Measurements from ENCODE around the gene SEPTIN5. TPM values are rescaled to one million over a fixed set of nuclear protein-coding genes. Genes with fewer than 3 reads are reported as not detected.
A peak's percentile ranks its signal among the peaks of the same experiment; 100 is the strongest.

The SEPTIN5 gene
- total RNA-seq, 2 donors from 2014 or later = 1.8 to 1.9 TPM

DNA sequence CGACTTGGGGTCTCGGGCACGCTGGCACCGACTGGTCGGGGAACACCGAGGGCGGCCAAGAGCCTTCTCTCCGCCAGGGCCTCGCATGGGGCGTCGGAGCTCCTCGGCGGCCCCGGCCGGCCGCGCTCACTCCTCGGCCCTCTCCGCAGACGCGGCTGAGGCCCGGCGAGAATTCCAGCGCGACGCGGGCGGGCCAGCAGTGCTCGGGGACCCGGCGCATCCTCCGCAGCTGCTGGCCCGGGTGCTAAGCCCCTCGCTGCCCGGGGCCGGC lies 51.9 kb downstream of the SEPTIN5 start:
- peaks cover 59% of the 10 kb centered on the region for H3K27me3 Mint-ChIP-seq (ENCODE audit: low read depth)
- H3K36me3 Mint-ChIP-seq (ENCODE audit: insufficient read depth in 2 of 2) = no peaks in the 10 kb centered on the region
- H3K4me1 Mint-ChIP-seq (ENCODE audit: low read depth) = peaks cover 11% of the 10 kb centered on the region
- DNase-seq (no peak), ATAC-seq (replicated peaks in 1 of 2) (peak; percentile 4 to 12)
- no peak overlapping the region for H3K27ac Mint-ChIP-seq
- no peak overlapping the region for H3K4me3 Mint-ChIP-seq
- no peaks in the 10 kb centered on the region for H3K9me3 Mint-ChIP-seq

DNA sequence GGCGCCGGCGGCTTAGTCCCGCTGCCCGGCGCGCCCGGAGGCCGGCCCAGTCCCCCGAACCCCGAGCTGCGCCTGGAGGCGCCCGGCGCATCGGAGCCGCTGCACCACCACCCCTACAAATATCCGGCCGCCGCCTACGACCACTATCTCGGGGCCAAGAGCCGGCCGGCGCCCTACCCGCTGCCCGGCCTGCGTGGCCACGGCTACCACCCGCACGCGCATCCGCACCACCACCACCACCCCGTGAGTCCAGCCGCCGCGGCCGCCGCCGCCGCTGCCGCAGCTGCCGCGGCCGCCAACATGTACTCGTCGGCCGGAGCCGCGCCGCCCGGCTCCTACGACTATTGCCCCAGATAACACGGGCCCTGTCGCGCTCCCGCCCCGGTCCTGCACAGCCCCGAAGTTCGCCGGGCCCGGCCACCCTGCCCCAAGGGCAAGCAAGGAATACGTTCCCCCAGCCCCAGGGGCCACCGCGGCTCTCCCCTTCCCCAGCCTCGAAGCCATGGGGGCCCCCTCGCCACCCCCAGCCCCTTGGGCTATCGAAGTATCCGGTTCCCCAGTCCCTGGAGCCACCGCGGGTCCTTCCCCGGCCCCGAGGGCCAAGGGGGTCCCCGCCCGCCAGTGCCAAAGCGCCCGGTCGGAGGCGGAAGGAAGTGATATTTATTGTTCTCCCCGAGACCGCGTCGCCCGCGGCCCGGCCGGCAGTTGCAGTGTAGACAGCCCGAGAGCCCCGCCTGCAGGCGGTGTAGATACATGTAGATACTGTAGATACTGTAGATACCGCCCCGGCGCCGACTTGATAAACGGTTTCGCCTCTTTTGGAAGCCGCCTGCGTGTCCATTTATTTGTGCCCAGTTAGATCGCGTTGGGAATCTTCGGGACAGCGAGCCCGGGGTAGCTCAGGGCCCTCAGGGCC lies 52.5 kb downstream of the SEPTIN5 start:
- peaks cover 58% of the 10 kb centered on the region for H3K27me3 Mint-ChIP-seq (ENCODE audit: low read depth)
- DNase-seq (peak; percentile 72 to 74), ATAC-seq (replicated peaks in 1 of 2) (peak; percentile 83 to 84)
- no peak overlapping the region for H3K27ac Mint-ChIP-seq
- no peaks in the 10 kb centered on the region for H3K9me3 Mint-ChIP-seq
- peaks cover 11% of the 10 kb centered on the region for H3K4me1 Mint-ChIP-seq (ENCODE audit: low read depth)
- H3K4me3 Mint-ChIP-seq = peak overlapping the region; percentile 75 to 84
- H3K36me3 Mint-ChIP-seq (ENCODE audit: insufficient read depth in 2 of 2) = no peaks in the 10 kb centered on the region

DNA sequence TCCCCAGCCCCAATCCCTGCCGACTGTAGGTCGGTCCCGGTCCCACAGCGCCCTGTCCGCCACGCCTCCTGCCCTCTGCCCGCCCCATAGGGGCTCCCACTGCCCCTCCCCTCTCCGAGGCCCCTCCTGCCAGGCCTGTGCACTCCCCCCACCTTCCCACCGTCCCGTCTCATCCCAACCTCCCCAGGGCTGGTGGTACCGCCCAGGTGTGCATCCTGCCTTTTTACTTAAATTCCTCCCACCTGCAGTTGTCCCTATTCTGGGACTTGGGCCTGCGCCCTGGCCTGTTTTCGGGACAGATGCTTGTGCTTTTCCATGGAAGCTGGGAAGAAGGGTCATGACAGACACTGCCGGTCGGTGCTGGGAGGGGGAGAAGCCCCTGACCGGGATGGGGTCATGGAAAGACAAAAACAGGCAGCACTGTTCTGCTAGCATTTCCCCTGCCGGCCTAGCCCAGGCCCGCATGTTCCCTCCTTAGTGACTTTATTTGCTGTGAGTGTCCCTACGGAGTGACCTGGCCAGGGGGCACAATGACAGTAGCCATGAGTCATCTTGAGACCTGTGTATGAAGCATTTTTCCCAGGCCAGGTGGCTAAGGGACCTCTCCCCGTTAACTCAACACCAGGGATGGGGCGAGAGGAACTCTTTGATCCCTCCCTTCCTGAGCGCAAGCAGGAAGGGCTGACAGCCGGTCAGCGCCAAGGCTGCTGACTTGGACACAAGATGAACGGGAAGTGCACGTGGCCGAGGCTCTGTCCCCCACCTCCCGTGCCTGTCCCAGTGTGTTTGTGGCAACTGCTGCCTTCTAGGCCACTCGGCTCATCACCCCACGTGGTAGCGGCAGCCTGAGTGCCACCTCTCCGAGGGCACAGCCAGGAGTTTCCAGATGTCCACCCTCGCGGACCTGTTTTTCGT lies 53.4 kb downstream of the SEPTIN5 start:
- Mint-ChIP-seq H3K36me3 (ENCODE audit: insufficient read depth in 2 of 2) (no peaks in the 10 kb centered on the region), H3K4me1 (ENCODE audit: low read depth) (peaks cover 11% of the 10 kb centered on the region), H3K4me3 (peak overlapping the region; percentile 75 to 84), H3K27ac (no peak overlapping the region), H3K9me3 (no peaks in the 10 kb centered on the region), H3K27me3 (ENCODE audit: low read depth) (peaks cover 60% of the 10 kb centered on the region)
- DNase-seq = peak in 1 of 2 donors; percentile 36
- ATAC-seq (replicated peaks in 1 of 2) = peak; percentile 54 to 57

DNA sequence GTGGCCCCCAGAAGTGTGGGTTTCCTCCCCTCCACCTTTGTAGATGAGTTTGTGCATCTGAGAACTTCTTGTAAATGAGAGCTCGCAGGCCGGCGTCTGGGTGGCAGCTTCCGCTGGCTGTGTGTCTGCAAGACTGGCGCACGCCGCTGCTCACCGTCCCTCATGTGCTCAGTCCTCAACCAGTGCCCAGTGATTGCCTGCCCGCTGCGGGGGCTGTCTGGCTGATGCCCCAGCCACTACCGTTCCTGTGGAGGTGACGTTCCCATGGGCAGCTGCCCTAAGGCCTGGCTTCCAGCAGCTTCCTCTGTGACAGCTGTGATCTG lies 55.1 kb downstream of the SEPTIN5 start:
- peaks cover 11% of the 10 kb centered on the region for H3K4me1 Mint-ChIP-seq (ENCODE audit: low read depth)
- H3K27ac Mint-ChIP-seq = no peak overlapping the region
- H3K27me3 Mint-ChIP-seq (ENCODE audit: low read depth) = peaks cover 73% of the 10 kb centered on the region
- no peak for ATAC-seq (replicated peaks in 1 of 2)
- H3K4me3 Mint-ChIP-seq = no peak overlapping the region
- no peaks in the 10 kb centered on the region for H3K9me3 Mint-ChIP-seq
- H3K36me3 Mint-ChIP-seq (ENCODE audit: insufficient read depth in 2 of 2) = no peaks in the 10 kb centered on the region
- DNase-seq = no peak

DNA sequence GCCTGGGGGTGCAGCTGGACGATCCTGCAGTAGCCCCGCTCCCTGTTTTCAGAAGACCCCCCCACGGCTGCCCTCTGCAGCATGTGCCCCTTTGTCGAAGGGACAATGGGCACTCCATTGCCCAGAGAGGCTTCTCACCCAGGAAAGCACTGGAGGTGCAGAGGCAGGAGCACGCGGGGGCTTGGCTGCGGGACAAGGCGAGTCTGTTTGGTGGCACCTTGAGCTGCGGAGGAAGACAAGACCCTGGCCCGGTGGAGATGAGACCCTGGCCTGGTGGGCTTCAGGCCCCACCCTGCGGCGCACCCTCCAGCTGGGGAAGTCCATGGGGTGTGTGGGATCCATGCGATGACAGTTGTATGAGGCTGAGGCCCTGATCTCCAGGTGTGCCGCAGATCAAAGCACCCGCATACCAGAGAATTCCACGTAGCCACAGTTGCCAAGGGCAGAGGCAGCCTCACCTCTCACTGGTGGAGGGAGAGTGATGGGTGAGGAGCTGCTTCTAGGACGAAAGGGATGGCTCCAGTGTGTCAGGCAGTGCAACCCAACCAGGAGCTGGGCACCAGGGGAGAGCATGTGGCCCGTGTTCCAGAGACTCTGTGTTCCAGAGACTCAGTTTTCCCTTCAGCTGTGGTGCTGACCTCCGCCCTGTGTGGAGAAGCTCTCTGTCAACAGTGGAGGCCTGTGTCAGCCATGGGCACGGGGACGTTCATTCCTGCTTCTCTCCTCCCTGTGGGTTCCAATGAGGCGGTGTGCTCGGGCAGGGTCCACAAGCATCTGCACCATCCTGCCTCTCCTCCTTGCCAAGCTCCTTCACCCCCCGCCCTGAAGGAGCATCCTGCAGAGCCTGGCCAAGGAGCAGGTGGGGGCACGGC lies 56.3 kb downstream of the SEPTIN5 start:
- Mint-ChIP-seq H3K9me3 (no peaks in the 10 kb centered on the region), H3K27me3 (ENCODE audit: low read depth) (peaks cover 64% of the 10 kb centered on the region), H3K4me1 (ENCODE audit: low read depth) (peaks cover 11% of the 10 kb centered on the region), H3K4me3 (no peak overlapping the region), H3K27ac (no peak overlapping the region), H3K36me3 (ENCODE audit: insufficient read depth in 2 of 2) (no peaks in the 10 kb centered on the region)
- DNase-seq (no peak), ATAC-seq (replicated peaks in 1 of 2) (no peak)

DNA sequence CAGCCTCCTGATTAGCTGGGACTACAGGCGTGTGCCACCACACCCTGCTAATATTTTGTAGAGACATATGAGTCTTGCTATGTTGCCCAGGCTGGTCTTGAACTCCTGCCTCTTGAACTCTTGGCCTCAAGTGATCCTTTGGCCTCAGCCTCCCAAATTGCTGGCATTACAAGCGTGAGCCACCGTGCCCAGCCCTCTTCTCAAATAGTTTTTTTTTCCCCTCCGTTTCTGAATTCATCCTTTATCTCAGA lies 58.0 kb downstream of the SEPTIN5 start:
- no peak overlapping the region for H3K4me3 Mint-ChIP-seq
- peaks cover 6% of the 10 kb centered on the region for H3K4me1 Mint-ChIP-seq (ENCODE audit: low read depth)
- DNase-seq (no peak), ATAC-seq (replicated peaks in 1 of 2) (no peak)
- no peaks in the 10 kb centered on the region for H3K9me3 Mint-ChIP-seq
- H3K27ac Mint-ChIP-seq = no peak overlapping the region
- H3K27me3 Mint-ChIP-seq (ENCODE audit: low read depth) = peaks cover 63% of the 10 kb centered on the region
- H3K36me3 Mint-ChIP-seq (ENCODE audit: insufficient read depth in 2 of 2) = no peaks in the 10 kb centered on the region

Other genes with a start within 250 kb of the SEPTIN5 start
- 10 to 100 TPM; 68.3 to 78.6 TPM for gene UFD1, start 235.3 kb upstream of the SEPTIN5 start, total RNA-seq
- 100 to 1,000 TPM; 119 to 144 TPM for gene CDC45, start 234.6 kb upstream of the SEPTIN5 start, total RNA-seq
- under 1 TPM; 0.30 to 0.36 TPM for gene CLDN5, start 190.1 kb upstream of the SEPTIN5 start, total RNA-seq
- under 1 TPM in 1 of 2 donors, not detected in 1; 0.17 TPM for gene GP1BB, start 9.0 kb downstream of the SEPTIN5 start, total RNA-seq
- under 1 TPM in 1 of 2 donors, not detected in 1; 0.12 TPM for gene TBX1, start 46.3 kb downstream of the SEPTIN5 start, total RNA-seq
- 10 to 100 TPM; 13.9 to 20.5 TPM for gene GNB1L, start 140.4 kb downstream of the SEPTIN5 start, total RNA-seq
- gene RTL10, start 140.4 kb downstream of the SEPTIN5 start, total RNA-seq = 10 to 100 TPM; 15.0 to 16.3 TPM
- 100 to 1,000 TPM in 1 of 2 donors, 10 to 100 TPM in 1; 97.4 to 101 TPM for gene COMT, start 227.3 kb downstream of the SEPTIN5 start, total RNA-seq
- 10 to 100 TPM; 21.3 to 23.4 TPM for gene TXNRD2, start 227.3 kb downstream of the SEPTIN5 start, total RNA-seq